ENCODE measurements around the gene CCBE1. TPM values are rescaled to one million over a fixed set of nuclear protein-coding genes. Genes with fewer than 3 reads are reported as not detected.

CCBE1 gene
- total RNA-seq, 1 donor from 2014 or later, result 1.6 TPM

DNA sequence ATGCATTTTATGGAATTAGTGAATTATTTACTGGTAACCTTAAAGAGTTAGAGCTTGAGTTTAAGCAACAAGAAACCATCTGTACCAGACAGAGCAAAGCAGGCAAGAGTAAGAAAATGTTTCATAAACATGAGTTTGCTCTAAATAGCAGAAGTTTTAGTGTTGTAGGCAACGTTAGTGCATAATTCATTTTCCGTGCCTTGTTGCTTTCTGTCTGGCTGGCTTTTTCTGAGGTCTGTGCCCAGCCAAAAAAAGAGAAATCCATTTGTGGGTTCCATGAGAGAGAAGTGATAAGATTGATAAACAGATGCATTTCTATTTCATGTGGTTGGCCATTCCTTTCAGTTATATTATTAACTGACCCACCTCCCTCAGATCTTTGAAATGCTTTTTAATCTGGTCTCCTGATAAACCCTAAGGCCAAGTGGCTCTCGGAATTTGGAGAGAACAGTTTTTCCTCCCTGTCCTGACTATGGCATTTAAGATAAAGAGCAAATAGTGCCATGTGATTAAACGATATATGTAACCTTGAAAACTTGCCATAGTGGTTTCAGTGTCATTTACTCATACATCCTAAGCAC lies 198.6 kb downstream of the CCBE1 start:
- H3K27me3 ChIP-seq (ENCODE audit: control insufficient read depth, insufficient read depth, low read length), result no peaks in the 10 kb centered on the region
- no peak for FAIRE-seq
- DNase-seq (ENCODE audit: low read depth), result no peak
- no peak overlapping the region for H3K4me3 ChIP-seq (ENCODE audit: low read depth, low read length)
- no peaks in the 10 kb centered on the region for H3K36me3 ChIP-seq (ENCODE audit: control insufficient read depth, insufficient read depth, low read length)
- TF ChIP-seq, protein P1, sequence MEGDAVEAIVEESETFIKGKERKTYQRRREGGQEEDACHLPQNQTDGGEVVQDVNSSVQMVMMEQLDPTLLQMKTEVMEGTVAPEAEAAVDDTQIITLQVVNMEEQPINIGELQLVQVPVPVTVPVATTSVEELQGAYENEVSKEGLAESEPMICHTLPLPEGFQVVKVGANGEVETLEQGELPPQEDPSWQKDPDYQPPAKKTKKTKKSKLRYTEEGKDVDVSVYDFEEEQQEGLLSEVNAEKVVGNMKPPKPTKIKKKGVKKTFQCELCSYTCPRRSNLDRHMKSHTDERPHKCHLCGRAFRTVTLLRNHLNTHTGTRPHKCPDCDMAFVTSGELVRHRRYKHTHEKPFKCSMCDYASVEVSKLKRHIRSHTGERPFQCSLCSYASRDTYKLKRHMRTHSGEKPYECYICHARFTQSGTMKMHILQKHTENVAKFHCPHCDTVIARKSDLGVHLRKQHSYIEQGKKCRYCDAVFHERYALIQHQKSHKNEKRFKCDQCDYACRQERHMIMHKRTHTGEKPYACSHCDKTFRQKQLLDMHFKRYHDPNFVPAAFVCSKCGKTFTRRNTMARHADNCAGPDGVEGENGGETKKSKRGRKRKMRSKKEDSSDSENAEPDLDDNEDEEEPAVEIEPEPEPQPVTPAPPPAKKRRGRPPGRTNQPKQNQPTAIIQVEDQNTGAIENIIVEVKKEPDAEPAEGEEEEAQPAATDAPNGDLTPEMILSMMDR (IDR thresholded peaks at IDR 0.05; ENCODE audit: insufficient read depth, low read length, severe bottlenecking), result no peak

DNA sequence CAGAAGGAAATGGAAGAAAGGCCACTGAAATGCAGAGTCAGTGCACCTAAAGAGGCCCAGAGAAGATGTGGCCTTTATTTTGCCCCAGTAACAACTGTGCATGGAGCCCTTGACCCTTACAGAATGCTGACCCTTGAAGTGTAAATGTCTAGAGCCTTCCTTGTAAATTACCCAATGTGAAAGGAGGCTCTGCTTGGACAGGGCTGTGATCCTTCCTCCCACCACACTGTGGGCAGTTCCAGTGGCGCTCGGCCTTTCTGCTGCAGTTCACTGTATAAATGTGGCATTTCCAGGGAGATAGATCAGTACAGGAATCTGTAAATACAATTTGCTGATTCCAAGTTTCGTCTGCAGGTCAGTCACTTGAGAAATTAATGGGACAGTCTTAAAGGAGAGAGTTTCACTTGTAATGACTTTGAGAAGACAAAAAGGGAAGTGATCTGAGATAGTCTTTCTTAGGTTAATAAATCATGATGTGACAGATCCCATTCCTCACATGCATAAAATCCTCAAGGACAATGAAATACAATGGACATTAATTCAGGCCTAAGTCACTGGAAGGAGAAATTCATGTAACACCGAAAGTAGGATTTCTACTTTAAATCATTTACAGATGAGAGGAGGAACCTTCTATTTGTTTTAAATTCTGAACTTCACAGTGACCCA lies 204.3 kb downstream of the CCBE1 start:
- Histone ChIP-seq H3K27me3 (ENCODE audit: control insufficient read depth, insufficient read depth, low read length) (no peaks in the 10 kb centered on the region), H3K4me3 (ENCODE audit: low read depth, low read length) (no peak overlapping the region), H3K36me3 (ENCODE audit: control insufficient read depth, insufficient read depth, low read length) (no peaks in the 10 kb centered on the region)
- DNase-seq (ENCODE audit: low read depth) (no peak), FAIRE-seq (no peak)
- TF ChIP-seq, protein P1 (IDR thresholded peaks at IDR 0.05; ENCODE audit: insufficient read depth, low read length, severe bottlenecking), result no peak

DNA sequence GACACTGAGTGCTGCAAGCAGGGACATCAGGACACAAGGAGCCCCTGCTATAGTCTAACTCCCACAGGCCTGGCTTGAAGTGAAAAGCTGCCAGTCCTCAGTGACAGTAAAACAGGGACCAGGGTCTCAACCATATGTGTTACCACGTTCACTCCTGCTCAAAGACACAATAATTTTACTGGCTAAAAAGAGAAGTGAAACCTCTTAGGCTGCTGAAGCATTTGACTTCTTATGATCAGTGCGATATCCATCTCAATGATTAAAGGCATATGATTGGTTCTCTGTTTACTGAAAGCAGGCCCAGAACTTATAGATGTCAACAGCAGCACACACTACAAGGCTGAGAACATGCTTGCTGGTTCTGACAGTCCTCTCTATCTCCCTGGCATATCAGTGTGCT lies 208.3 kb downstream of the CCBE1 start:
- TF ChIP-seq, protein P1 (IDR thresholded peaks at IDR 0.05; ENCODE audit: insufficient read depth, low read length, severe bottlenecking), result no peak
- FAIRE-seq, result no peak
- no peak overlapping the region for H3K4me3 ChIP-seq (ENCODE audit: low read depth, low read length)
- no peak for DNase-seq (ENCODE audit: low read depth)
- no peaks in the 10 kb centered on the region for H3K36me3 ChIP-seq (ENCODE audit: control insufficient read depth, insufficient read depth, low read length)
- no peaks in the 10 kb centered on the region for H3K27me3 ChIP-seq (ENCODE audit: control insufficient read depth, insufficient read depth, low read length)

DNA sequence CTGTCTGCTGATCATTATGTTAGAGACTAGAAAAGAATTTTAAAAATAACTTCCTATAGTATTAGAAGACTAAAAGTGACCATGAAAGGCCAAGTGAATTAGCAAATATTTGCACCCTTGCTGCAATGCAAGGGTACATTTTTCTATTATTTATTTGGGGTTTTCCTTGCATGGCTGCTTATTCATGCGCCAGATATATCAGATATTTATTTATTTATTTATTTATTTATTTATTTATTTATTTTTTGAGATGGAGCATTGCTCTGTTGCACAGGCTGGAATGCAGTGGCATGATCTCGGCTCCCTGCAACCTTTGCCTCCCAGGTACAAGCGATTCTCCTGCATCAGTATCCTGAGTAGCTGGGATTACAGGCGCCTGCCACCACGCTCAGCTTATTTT lies 211.8 kb downstream of the CCBE1 start:
- no peak for FAIRE-seq
- no peak for DNase-seq (ENCODE audit: low read depth)
- Histone ChIP-seq H3K27me3 (ENCODE audit: control insufficient read depth, insufficient read depth, low read length) (no peaks in the 10 kb centered on the region), H3K4me3 (ENCODE audit: low read depth, low read length) (no peak overlapping the region), H3K36me3 (ENCODE audit: control insufficient read depth, insufficient read depth, low read length) (no peaks in the 10 kb centered on the region)
- TF ChIP-seq, protein P1 (IDR thresholded peaks at IDR 0.05; ENCODE audit: insufficient read depth, low read length, severe bottlenecking), result no peak

DNA sequence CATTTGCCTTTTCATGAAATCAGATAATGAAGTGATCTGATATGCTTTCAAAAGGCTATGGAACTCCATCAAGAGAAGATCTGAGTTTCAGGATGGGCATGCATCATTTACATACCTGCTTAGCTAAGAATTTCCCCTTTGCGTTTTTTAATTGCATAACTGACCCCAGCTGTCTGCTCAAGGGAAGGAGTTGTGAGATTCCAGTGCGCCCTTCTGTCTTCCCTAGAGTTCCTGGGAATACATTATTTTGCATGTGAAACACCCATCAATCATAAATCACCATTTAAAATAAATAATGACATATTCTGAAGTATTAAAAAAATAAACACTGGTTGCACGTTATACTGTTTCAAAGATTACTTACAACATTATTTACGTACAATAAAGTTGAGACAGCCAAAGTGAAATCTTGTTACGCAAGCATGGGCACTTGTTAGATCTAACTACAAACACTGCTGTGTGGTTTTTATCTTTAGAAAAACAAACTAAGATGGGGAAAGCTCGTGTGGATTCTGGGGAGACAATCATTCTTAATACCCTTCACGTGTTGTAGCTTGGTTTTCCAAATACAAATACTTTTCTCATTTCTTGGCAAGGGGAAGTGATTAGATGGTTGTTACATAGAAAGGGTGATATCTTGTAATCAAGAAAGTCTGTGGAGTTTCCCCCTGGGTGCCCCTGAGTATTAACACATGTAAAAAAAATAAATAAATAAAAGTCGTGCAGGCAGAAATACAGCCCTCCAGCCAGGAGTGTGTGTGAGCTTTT lies 212.5 kb downstream of the CCBE1 start:
- H3K27me3 ChIP-seq (ENCODE audit: control insufficient read depth, insufficient read depth, low read length), result no peaks in the 10 kb centered on the region
- no peak for FAIRE-seq
- no peak overlapping the region for H3K4me3 ChIP-seq (ENCODE audit: low read depth, low read length)
- TF ChIP-seq, protein P1 (IDR thresholded peaks at IDR 0.05; ENCODE audit: insufficient read depth, low read length, severe bottlenecking), result no peak
- H3K36me3 ChIP-seq (ENCODE audit: control insufficient read depth, insufficient read depth, low read length), result no peaks in the 10 kb centered on the region
- no peak for DNase-seq (ENCODE audit: low read depth)

All from bronchial epithelial cell (primary cell).